ENCODE results near the gene SLCO4A1.

DNA sequence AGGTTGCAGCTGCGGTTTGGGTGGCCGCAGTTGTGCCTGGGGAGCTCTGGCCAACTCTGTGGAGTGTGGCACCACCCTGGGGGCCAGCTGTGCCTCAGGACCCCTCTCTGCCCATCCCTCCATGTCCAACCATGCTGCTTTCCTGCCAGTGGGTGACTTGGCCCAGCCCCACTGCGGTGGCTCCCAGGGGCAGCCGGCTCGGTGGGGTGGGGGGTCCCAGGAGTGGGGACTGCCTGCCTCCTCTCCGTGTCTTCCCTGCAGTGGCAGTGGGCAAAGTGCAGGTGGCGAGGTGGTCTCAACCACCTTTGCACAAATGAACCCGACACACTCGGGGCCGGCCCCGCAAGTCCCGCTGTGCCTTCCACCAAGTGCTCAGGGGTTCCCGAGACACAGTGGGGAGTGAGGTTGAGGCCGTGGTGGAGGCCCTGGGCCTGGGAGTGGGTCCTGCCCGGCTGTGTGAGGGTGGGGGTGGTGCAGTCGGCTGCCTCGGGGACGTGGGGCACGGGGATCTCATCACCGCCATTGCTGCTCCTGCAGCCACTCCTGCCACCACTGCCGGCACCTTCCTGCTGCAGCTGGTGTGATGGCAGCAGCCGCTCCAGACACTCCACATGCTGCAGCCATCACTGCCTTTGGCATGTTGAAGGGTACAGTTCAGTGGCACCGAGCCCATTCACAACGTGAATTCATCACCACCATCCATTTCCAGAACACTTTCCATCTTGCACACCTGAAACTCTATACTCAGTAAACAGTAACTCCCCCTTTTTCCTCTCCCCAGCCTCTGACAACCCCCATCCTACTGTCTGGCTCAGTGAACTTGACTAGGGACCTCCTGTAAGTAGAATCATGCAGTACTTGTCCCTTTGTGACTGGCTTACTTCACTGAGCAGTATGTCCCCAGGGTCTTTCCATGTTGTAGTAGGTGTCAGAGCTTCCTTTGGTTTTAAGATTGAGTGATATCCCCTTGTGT, 10.7 kb upstream of the SLCO4A1 start:
- TF ChIP-seq CTCF (conservative IDR thresholded peaks at IDR 0.05; ENCODE audit: low read depth, low read length), result no peak
- no peak for TF ChIP-seq EZH2phosphoT487 (IDR thresholded peaks at IDR 0.05; ENCODE audit: borderline replicate concordance, low read length)
